HG03095 (cell line): ENCODE results near the gene ZNF500.

Experiments used
- ATAC-seq: cut with Tn5 transposase; IDR thresholded peaks from one replicate; pipeline ENCODE4 v1.9.1; 2021; ENCODE audit warnings: moderate library complexity; ENCODE audit not compliant: unreplicated experiment

ZNF500 gene

GRCh38 chr16:4766875-4767628 is at the start of gene ZNF500:
Gene ZNF500, minus strand, starts transcription at chr16:4767162. Its CDS starts 1,184 bp downstream, at chr16:4765978.
- ATAC-seq: peak; percentile 83

GRCh38 chr16:4814542-4815173 is 47.7 kb upstream of the ZNF500 start:
- ATAC-seq: no peak

GRCh38 chr16:4814046-4814445 is 47.1 kb upstream of the ZNF500 start:
- ATAC-seq: no peak

GRCh38 chr16:4813251-4814003 is 46.5 kb upstream of the ZNF500 start:
- ATAC-seq: no peak

- ATAC-seq: no peak
Measured at GRCh38 chr16:4811773-4812172, 44.8 kb upstream of the ZNF500 start.

- no peak for ATAC-seq
Measured at GRCh38 chr16:4811242-4811641, 44.3 kb upstream of the ZNF500 start.

GRCh38 chr16:4806280-4806679 is 39.3 kb upstream of the ZNF500 start:
- ATAC-seq: no peak

GRCh38 chr16:4805231-4805630 is 38.3 kb upstream of the ZNF500 start:
- ATAC-seq: no peak

GRCh38 chr16:4803898-4804762 is 37.2 kb upstream of the ZNF500 start:
- ATAC-seq: no peak

GRCh38 chr16:4803401-4803844 is 36.5 kb upstream of the ZNF500 start:
- ATAC-seq: no peak

- peak; percentile 90 for ATAC-seq
Measured at GRCh38 chr16:4802659-4803287, 35.8 kb upstream of the ZNF500 start.

- peak; percentile 52 for ATAC-seq
Measured at GRCh38 chr16:4801962-4802658, 35.1 kb upstream of the ZNF500 start, which contains the start of gene ROGDI. Gene ROGDI, minus strand, starts transcription at chr16:4802633. Its CDS starts 62 bp downstream, at chr16:4802571.

- no peak for ATAC-seq
Measured at GRCh38 chr16:4801051-4801961, 34.3 kb upstream of the ZNF500 start.

GRCh38 chr16:4800290-4801041 is 33.5 kb upstream of the ZNF500 start:
- ATAC-seq: no peak

- ATAC-seq: no peak
Measured at GRCh38 chr16:4799171-4799855, 32.4 kb upstream of the ZNF500 start.

- ATAC-seq: no peak
Measured at GRCh38 chr16:4798456-4798855, 31.5 kb upstream of the ZNF500 start.

- no peak for ATAC-seq
Measured at GRCh38 chr16:4797805-4798252, 30.9 kb upstream of the ZNF500 start.
